HG03520 (cell line): ENCODE measurements around the gene EEF1E1.

Source experiments
- ATAC-seq: cut with Tn5 transposase; IDR thresholded peaks from one replicate; pipeline ENCODE4 v1.9.1; 2021; ENCODE audit warnings: mild to moderate bottlenecking, moderate library complexity; ENCODE audit not compliant: unreplicated experiment

EEF1E1 gene

GRCh38 chr6:8102122-8102958, at the start of gene EEF1E1:
Gene EEF1E1, minus strand, starts transcription at chr6:8102548. Its CDS starts 27 bp downstream, at chr6:8102521.
- ATAC-seq: peak; percentile 99

DNA sequence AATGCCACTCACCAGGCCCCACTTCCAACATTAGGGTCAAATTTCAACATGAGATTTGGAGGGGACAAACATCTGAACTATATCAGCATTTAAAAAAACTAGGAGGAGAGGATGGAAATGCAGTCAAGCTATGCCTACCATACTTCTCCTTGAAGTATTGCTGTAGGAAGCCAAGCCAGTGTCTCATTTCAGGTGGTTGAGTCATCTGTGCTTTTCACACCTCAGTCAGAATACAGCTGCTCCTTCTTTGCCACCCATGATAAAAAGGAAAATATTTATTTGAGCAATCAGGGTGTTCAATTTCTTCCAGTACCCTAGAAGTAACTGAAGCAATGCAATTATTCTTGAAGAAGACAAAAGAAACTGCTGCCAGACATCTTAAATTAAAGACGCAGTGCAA, 47.0 kb upstream of the EEF1E1 start:
- ATAC-seq: no peak

DNA sequence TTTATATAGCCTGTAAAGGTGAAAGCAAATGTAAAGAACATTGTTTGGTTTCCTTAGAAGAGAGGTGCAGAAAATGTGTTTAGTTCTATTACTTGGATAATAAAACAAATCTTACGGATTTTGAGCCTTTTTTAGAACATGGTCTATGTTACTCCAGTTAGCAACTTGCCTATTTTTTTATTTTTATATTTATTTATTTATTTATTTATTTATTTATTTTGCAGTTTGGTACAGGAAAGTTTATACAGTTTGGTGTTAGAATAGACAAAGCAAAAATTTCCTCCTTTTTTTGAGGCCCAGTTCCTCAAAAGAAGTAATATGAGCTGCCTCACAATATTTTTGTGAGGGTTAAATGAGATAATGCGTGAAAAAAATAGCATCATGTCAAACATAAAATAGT, 41.6 kb upstream of the EEF1E1 start:
- ATAC-seq: no peak

- no peak for ATAC-seq
Observed at GRCh38 chr6:8139451-8139850, 37.1 kb upstream of the EEF1E1 start.

- ATAC-seq: no peak
Observed at GRCh38 chr6:8137529-8137939, 35.2 kb upstream of the EEF1E1 start.

- no peak for ATAC-seq
Observed at GRCh38 chr6:8135276-8135675, 32.9 kb upstream of the EEF1E1 start.

DNA sequence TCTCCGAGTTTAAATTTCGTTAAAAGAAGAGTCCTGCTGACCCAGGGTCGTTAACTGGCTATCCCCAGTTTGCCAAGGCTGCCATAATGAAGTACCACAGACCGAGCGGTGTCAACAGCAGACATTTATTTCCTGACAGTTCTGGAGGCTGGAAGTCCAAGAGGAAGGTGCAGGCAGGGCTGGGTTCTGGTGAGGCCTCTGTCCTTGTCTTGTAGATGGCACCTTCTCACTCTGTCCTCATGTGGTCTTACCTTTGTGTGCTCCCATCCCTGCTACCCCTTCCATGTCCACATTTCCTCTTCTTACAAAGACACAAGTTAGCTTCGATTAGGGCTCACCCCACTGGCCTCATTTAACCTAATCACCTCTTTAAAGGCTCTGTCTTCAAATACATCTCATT, 29.8 kb upstream of the EEF1E1 start:
- ATAC-seq: no peak

GRCh38 chr6:8131265-8131897, 29.0 kb upstream of the EEF1E1 start:
- ATAC-seq: peak; percentile 72

DNA sequence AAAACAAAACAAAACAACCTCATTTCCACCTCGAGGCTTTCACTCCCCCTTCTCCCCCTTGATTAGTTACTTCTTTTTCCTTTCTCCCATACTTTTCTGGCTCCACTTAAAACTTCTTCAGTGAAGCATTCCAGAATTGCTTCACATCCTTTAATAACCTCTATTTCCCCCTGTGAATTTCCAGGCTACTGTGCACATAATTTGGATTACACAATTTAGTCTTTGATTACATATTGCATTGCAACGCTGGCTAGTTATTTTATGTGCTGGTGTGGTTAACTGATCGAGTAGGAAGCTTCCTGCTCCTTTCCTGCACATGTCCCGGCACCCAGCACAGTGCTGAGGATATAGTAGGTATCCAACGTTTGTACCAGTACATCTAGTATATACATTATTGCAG, 28.1 kb upstream of the EEF1E1 start:
- no peak for ATAC-seq

GRCh38 chr6:8123236-8123635, 20.9 kb upstream of the EEF1E1 start:
- no peak for ATAC-seq

GRCh38 chr6:8114956-8115355, 12.6 kb upstream of the EEF1E1 start:
- no peak for ATAC-seq

- ATAC-seq: no peak
Observed at GRCh38 chr6:8113131-8113654, 10.8 kb upstream of the EEF1E1 start.

GRCh38 chr6:8110725-8111124, 8.4 kb upstream of the EEF1E1 start:
- ATAC-seq: peak; percentile 11

GRCh38 chr6:8110117-8110721, 7.9 kb upstream of the EEF1E1 start:
- ATAC-seq: peak; percentile 76

- ATAC-seq: no peak
Observed at GRCh38 chr6:8108759-8109539, 6.6 kb upstream of the EEF1E1 start.

- no peak for ATAC-seq
Observed at GRCh38 chr6:8108031-8108660, 5.8 kb upstream of the EEF1E1 start.

- ATAC-seq: no peak
Observed at GRCh38 chr6:8105791-8106190, 3.4 kb upstream of the EEF1E1 start.

- no peak for ATAC-seq
Observed at GRCh38 chr6:8103726-8104125, 1.4 kb upstream of the EEF1E1 start.

- ATAC-seq: no peak
Observed at GRCh38 chr6:8100159-8100854, 2.0 kb downstream of the EEF1E1 start.

GRCh38 chr6:8090650-8091049, 11.7 kb downstream of the EEF1E1 start:
- no peak for ATAC-seq
